Measurements from ENCODE around the gene TAGLN2. TPM values are rescaled to one million over a fixed set of nuclear protein-coding genes. Genes with fewer than 3 reads are reported as not detected.

The TAGLN2 gene
- total RNA-seq, 1 experiment from 2014 or later, result 66.9 TPM

DNA sequence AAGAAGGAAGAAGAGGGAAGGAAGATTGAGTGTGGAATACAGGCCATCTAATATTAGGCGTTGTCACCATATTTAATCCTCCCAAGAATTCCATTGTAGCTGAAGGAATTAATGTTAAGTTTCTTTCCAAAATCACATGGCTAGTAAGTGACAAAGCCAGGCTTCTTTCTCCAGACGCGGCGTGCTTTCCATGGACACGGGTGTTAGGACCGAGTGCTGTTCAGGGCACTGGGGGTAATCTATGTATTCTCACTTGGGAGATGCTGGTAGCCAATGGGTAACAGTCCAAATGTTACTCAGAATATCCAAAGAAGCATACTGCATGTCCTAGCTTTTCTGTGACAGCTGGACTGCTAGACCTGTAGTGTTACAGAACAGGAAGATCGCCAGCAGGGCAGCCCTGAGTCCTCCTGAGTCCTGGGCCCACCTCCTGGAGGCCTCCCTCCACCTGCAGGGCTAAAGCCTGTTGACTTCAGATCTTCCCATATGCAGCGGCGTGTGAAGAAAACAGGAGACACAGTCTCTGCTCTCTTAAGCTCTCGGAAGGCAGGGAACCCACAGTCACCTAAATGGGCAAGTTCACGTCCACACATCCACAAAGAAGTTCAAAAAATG is 14.8 kb upstream of the TAGLN2 start:
- H3K36me3 Mint-ChIP-seq, result peaks cover 5% of the 10 kb centered on the region; the same call in 1 of the 2 replicates
- no peaks in the 10 kb centered on the region for H3K27me3 Mint-ChIP-seq (ENCODE audit: low read depth)
- H3K9me3 Mint-ChIP-seq, result no peaks in the 10 kb centered on the region
- no peak for ATAC-seq
- DNase-seq (ENCODE audit: low spot score), result no peak
- H3K27ac Mint-ChIP-seq, result no peak overlapping the region
- peaks cover 59% of the 10 kb centered on the region for H3K4me1 Mint-ChIP-seq
- POLR2A ChIA-PET, result no interaction called here
- TF ChIP-seq, protein P1, sequence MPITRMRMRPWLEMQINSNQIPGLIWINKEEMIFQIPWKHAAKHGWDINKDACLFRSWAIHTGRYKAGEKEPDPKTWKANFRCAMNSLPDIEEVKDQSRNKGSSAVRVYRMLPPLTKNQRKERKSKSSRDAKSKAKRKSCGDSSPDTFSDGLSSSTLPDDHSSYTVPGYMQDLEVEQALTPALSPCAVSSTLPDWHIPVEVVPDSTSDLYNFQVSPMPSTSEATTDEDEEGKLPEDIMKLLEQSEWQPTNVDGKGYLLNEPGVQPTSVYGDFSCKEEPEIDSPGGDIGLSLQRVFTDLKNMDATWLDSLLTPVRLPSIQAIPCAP (CRISPR knock-in tag; IDR thresholded peaks at IDR 0.05), result no peak
- TF ChIP-seq, protein P2, sequence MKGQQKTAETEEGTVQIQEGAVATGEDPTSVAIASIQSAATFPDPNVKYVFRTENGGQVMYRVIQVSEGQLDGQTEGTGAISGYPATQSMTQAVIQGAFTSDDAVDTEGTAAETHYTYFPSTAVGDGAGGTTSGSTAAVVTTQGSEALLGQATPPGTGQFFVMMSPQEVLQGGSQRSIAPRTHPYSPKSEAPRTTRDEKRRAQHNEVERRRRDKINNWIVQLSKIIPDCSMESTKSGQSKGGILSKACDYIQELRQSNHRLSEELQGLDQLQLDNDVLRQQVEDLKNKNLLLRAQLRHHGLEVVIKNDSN (CRISPR knock-in tag; IDR thresholded peaks at IDR 0.05), result no peak
- no peak for TF ChIP-seq FOXJ3 (CRISPR knock-in tag; IDR thresholded peaks at IDR 0.05; ENCODE audit: borderline replicate concordance)
- no peak for TF ChIP-seq CREB1 (CRISPR knock-in tag; IDR thresholded peaks at IDR 0.05)
- no peak for TF ChIP-seq SOX15 (CRISPR knock-in tag; IDR thresholded peaks at IDR 0.05)
- TF ChIP-seq, protein P3, sequence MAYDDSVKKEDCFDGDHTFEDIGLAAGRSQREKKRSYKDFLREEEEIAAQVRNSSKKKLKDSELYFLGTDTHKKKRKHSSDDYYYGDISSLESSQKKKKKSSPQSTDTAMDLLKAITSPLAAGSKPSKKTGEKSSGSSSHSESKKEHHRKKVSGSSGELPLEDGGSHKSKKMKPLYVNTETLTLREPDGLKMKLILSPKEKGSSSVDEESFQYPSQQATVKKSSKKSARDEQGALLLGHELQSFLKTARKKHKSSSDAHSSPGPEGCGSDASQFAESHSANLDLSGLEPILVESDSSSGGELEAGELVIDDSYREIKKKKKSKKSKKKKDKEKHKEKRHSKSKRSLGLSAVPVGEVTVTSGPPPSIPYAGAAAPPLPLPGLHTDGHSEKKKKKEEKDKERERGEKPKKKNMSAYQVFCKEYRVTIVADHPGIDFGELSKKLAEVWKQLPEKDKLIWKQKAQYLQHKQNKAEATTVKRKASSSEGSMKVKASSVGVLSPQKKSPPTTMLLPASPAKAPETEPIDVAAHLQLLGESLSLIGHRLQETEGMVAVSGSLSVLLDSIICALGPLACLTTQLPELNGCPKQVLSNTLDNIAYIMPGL (CRISPR knock-in tag; IDR thresholded peaks at IDR 0.05), result no peak
- TF ChIP-seq, protein P4, sequence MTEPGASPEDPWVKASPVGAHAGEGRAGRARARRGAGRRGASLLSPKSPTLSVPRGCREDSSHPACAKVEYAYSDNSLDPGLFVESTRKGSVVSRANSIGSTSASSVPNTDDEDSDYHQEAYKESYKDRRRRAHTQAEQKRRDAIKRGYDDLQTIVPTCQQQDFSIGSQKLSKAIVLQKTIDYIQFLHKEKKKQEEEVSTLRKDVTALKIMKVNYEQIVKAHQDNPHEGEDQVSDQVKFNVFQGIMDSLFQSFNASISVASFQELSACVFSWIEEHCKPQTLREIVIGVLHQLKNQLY (CRISPR knock-in tag; IDR thresholded peaks at IDR 0.05), result no peak
- TF ChIP-seq ZNF219 (CRISPR knock-in tag; IDR thresholded peaks at IDR 0.05; ENCODE audit: borderline replicate concordance), result no peak
- TF ChIP-seq, protein P5, sequence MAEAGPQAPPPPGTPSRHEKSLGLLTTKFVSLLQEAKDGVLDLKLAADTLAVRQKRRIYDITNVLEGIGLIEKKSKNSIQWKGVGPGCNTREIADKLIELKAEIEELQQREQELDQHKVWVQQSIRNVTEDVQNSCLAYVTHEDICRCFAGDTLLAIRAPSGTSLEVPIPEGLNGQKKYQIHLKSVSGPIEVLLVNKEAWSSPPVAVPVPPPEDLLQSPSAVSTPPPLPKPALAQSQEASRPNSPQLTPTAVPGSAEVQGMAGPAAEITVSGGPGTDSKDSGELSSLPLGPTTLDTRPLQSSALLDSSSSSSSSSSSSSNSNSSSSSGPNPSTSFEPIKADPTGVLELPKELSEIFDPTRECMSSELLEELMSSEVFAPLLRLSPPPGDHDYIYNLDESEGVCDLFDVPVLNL (CRISPR knock-in tag; IDR thresholded peaks at IDR 0.05; ENCODE audit: borderline replicate concordance, low read depth), result no peak
- TF ChIP-seq, protein P6, sequence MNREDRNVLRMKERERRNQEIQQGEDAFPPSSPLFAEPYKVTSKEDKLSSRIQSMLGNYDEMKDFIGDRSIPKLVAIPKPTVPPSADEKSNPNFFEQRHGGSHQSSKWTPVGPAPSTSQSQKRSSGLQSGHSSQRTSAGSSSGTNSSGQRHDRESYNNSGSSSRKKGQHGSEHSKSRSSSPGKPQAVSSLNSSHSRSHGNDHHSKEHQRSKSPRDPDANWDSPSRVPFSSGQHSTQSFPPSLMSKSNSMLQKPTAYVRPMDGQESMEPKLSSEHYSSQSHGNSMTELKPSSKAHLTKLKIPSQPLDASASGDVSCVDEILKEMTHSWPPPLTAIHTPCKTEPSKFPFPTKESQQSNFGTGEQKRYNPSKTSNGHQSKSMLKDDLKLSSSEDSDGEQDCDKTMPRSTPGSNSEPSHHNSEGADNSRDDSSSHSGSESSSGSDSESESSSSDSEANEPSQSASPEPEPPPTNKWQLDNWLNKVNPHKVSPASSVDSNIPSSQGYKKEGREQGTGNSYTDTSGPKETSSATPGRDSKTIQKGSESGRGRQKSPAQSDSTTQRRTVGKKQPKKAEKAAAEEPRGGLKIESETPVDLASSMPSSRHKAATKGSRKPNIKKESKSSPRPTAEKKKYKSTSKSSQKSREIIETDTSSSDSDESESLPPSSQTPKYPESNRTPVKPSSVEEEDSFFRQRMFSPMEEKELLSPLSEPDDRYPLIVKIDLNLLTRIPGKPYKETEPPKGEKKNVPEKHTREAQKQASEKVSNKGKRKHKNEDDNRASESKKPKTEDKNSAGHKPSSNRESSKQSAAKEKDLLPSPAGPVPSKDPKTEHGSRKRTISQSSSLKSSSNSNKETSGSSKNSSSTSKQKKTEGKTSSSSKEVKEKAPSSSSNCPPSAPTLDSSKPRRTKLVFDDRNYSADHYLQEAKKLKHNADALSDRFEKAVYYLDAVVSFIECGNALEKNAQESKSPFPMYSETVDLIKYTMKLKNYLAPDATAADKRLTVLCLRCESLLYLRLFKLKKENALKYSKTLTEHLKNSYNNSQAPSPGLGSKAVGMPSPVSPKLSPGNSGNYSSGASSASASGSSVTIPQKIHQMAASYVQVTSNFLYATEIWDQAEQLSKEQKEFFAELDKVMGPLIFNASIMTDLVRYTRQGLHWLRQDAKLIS (CRISPR knock-in tag; IDR thresholded peaks at IDR 0.05; ENCODE audit: borderline replicate concordance), result no peak
- no peak for TF ChIP-seq KAT7 (CRISPR knock-in tag; IDR thresholded peaks at IDR 0.05; ENCODE audit: borderline replicate concordance)
- no peak for TF ChIP-seq MXD4 (CRISPR knock-in tag; IDR thresholded peaks at IDR 0.05; ENCODE audit: borderline replicate concordance)
- TF ChIP-seq ZNF121 (CRISPR knock-in tag; IDR thresholded peaks at IDR 0.05), result no peak
- TF ChIP-seq, protein P7, sequence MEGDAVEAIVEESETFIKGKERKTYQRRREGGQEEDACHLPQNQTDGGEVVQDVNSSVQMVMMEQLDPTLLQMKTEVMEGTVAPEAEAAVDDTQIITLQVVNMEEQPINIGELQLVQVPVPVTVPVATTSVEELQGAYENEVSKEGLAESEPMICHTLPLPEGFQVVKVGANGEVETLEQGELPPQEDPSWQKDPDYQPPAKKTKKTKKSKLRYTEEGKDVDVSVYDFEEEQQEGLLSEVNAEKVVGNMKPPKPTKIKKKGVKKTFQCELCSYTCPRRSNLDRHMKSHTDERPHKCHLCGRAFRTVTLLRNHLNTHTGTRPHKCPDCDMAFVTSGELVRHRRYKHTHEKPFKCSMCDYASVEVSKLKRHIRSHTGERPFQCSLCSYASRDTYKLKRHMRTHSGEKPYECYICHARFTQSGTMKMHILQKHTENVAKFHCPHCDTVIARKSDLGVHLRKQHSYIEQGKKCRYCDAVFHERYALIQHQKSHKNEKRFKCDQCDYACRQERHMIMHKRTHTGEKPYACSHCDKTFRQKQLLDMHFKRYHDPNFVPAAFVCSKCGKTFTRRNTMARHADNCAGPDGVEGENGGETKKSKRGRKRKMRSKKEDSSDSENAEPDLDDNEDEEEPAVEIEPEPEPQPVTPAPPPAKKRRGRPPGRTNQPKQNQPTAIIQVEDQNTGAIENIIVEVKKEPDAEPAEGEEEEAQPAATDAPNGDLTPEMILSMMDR (IDR thresholded peaks at IDR 0.05), result no peak
- TF ChIP-seq, protein P8, sequence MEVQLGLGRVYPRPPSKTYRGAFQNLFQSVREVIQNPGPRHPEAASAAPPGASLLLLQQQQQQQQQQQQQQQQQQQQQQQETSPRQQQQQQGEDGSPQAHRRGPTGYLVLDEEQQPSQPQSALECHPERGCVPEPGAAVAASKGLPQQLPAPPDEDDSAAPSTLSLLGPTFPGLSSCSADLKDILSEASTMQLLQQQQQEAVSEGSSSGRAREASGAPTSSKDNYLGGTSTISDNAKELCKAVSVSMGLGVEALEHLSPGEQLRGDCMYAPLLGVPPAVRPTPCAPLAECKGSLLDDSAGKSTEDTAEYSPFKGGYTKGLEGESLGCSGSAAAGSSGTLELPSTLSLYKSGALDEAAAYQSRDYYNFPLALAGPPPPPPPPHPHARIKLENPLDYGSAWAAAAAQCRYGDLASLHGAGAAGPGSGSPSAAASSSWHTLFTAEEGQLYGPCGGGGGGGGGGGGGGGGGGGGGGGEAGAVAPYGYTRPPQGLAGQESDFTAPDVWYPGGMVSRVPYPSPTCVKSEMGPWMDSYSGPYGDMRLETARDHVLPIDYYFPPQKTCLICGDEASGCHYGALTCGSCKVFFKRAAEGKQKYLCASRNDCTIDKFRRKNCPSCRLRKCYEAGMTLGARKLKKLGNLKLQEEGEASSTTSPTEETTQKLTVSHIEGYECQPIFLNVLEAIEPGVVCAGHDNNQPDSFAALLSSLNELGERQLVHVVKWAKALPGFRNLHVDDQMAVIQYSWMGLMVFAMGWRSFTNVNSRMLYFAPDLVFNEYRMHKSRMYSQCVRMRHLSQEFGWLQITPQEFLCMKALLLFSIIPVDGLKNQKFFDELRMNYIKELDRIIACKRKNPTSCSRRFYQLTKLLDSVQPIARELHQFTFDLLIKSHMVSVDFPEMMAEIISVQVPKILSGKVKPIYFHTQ (CRISPR knock-in tag; IDR thresholded peaks at IDR 0.05), result no peak
- TF ChIP-seq RELA (CRISPR knock-in tag; IDR thresholded peaks at IDR 0.05; ENCODE audit: borderline replicate concordance), result no peak
- TF ChIP-seq NR3C1 (CRISPR knock-in tag; conservative IDR thresholded peaks at IDR 0.05; ENCODE audit: low read depth), result no peak
- CTCF ChIA-PET, result interaction anchor here (1.5 to 10.6 kb wide), 2 partner anchors 47 to 67 kb away, joined by 5 to 202 read pairs; no protein-coding TSS in a partner anchor
- H3K4me3 Mint-ChIP-seq, result no peak overlapping the region
